H9 (cell line): Measurements from ENCODE around the gene RNF220. TPM values are rescaled to one million over a fixed set of nuclear protein-coding genes. Genes with fewer than 3 reads are reported as not detected.

ENCODE experiments used
- DNase-seq: peaks from one replicate; pipeline ENCODE4 v3.0.0-alpha.2; 2017
- H2AFZ ChIP-seq: one replicate; pipeline ENCODE4 v1.6.1; 2013; ENCODE audit warnings: mild to moderate bottlenecking, low read length, control low read depth, moderate library complexity
- H2AK5ac ChIP-seq: 2 replicates; pipeline ENCODE4 v1.6.1; 2013; ENCODE audit warnings: low read length, control low read depth, mixed read lengths; ENCODE audit not compliant: insufficient read length
- H2BK120ac ChIP-seq: one replicate; pipeline ENCODE4 v1.6.1; 2013; ENCODE audit warnings: low read depth, mild to moderate bottlenecking, low read length, control low read depth, inconsistent platforms; ENCODE audit not compliant: poor library complexity, severe bottlenecking
- H2BK12ac ChIP-seq: 2 replicates; pipeline ENCODE4 v1.6.1; 2013; ENCODE audit warnings: low read length, control low read depth, mixed read lengths, low read depth; ENCODE audit not compliant: insufficient read length
- H2BK15ac ChIP-seq: 2 replicates; pipeline ENCODE4 v1.6.1; 2013; ENCODE audit warnings: low read depth, low read length, control low read depth
- H2BK20ac ChIP-seq: one replicate; pipeline ENCODE4 v1.6.1; 2013; ENCODE audit warnings: low read depth, mild to moderate bottlenecking, low read length, control low read depth, inconsistent platforms; ENCODE audit not compliant: poor library complexity, severe bottlenecking
- H2BK5ac ChIP-seq: 2 replicates; pipeline ENCODE4 v1.6.1; 2013; ENCODE audit warnings: low read length, control low read depth, mixed read lengths; ENCODE audit not compliant: insufficient read length
- H3K14ac ChIP-seq: 2 replicates; pipeline ENCODE4 v1.6.1; 2013; ENCODE audit warnings: low read length, control low read depth; ENCODE audit not compliant: insufficient read depth
- H3K18ac ChIP-seq: 2 replicates; pipeline ENCODE4 v1.6.1; 2013; ENCODE audit warnings: low read depth, mild to moderate bottlenecking, mixed read lengths, low read length, control low read depth; ENCODE audit not compliant: insufficient read length
- H3K23ac ChIP-seq: 2 replicates; pipeline ENCODE4 v1.6.1; 2013; ENCODE audit warnings: low read length, control low read depth, mixed read lengths, low read depth; ENCODE audit not compliant: insufficient read length
- H3K23me2 ChIP-seq: 2 replicates; pipeline ENCODE4 v1.6.1; 2013; ENCODE audit warnings: low read depth, mild to moderate bottlenecking, mixed read lengths, low read length, control low read depth; ENCODE audit not compliant: insufficient read length, poor library complexity, severe bottlenecking
- H3K27ac ChIP-seq: 2 replicates; pipeline ENCODE4 v1.5.1; 2013; ENCODE audit warnings: low read length, control low read depth, mixed read lengths, low read depth; ENCODE audit not compliant: insufficient read length
- H3K27me3 ChIP-seq: 2 replicates; pipeline ENCODE4 v1.6.1; 2013; ENCODE audit warnings: low read length, control low read depth, inconsistent platforms; ENCODE audit not compliant: insufficient read depth
- H3K4ac ChIP-seq: 2 replicates; pipeline ENCODE4 v1.6.1; 2013; ENCODE audit warnings: low read depth, mild to moderate bottlenecking, control low read depth, inconsistent platforms, low read length, moderate library complexity
- H3K4me1 ChIP-seq: 2 replicates; pipeline ENCODE4 v1.6.1; 2013; ENCODE audit warnings: low read length, control low read depth, inconsistent platforms; ENCODE audit not compliant: insufficient read depth
- H3K4me2 ChIP-seq: 2 replicates; pipeline ENCODE4 v1.6.1; 2013; ENCODE audit warnings: low read length, control low read depth, mixed read lengths; ENCODE audit not compliant: insufficient read length, insufficient read depth
- H3K56ac ChIP-seq: 2 replicates; pipeline ENCODE4 v1.6.1; 2013; ENCODE audit warnings: low read depth, mild to moderate bottlenecking, mixed read lengths, low read length, control low read depth; ENCODE audit not compliant: insufficient read length
- H3K79me1 ChIP-seq: 2 replicates; pipeline ENCODE4 v1.6.1; 2013; ENCODE audit warnings: low read depth, mild to moderate bottlenecking, moderate library complexity, low read length, control low read depth, inconsistent platforms; ENCODE audit not compliant: insufficient read depth, poor library complexity, severe bottlenecking
- H3K79me2 ChIP-seq: 2 replicates; pipeline ENCODE4 v1.6.1; 2013; ENCODE audit warnings: low read length, control low read depth, inconsistent platforms; ENCODE audit not compliant: insufficient read depth
- H3K9ac ChIP-seq: 2 replicates; pipeline ENCODE4 v1.6.1; 2013; ENCODE audit warnings: low read length, control low read depth, mixed read lengths; ENCODE audit not compliant: insufficient read length; ENCODE audit errors: extremely low read depth
- H3K9me3 ChIP-seq: one replicate; pipeline ENCODE4 v1.6.1; 2013; ENCODE audit warnings: low read depth, low read length, inconsistent platforms; ENCODE audit not compliant: control insufficient read depth
- H3T11ph ChIP-seq: one replicate; pipeline ENCODE4 v1.6.1; 2013; ENCODE audit warnings: mild to moderate bottlenecking, low read length, control low read depth, inconsistent platforms
- H4K20me1 ChIP-seq: one replicate; pipeline ENCODE4 v1.6.1; 2013; ENCODE audit not compliant: control insufficient read depth, insufficient read length, insufficient read depth
- H4K5ac ChIP-seq: 2 replicates; pipeline ENCODE4 v1.6.1; 2013; ENCODE audit warnings: low read depth, mild to moderate bottlenecking, mixed read lengths, low read length, control low read depth; ENCODE audit not compliant: insufficient read length
- H4K8ac ChIP-seq: replicated peaks from 2 replicates; pipeline ENCODE4 v1.6.1; 2013; ENCODE audit warnings: low read length, control low read depth, mixed read lengths, low read depth; ENCODE audit not compliant: insufficient read length
- H4K91ac ChIP-seq: 2 replicates; pipeline ENCODE4 v1.6.1; 2013; ENCODE audit warnings: low read depth, mild to moderate bottlenecking, moderate library complexity, mixed read lengths, low read length, control low read depth; ENCODE audit not compliant: insufficient read length
- H3K27ac Mint-ChIP-seq, 3 experiments: 2 replicates in 2 of 3; 3 replicates in 1 of 3; pipeline ENCODE4 v1.8.0; 2020 to 2021; ENCODE audit warnings: mixed read lengths in 3 of 3, mild to moderate bottlenecking in 1 of 3, moderate library complexity in 1 of 3
- H3K27me3 Mint-ChIP-seq: 2 replicates; pipeline ENCODE4 v1.8.0; 2021; ENCODE audit warnings: low read depth, mild to moderate bottlenecking, moderate library complexity, mixed read lengths
- H3K36me3 Mint-ChIP-seq, 3 experiments: 2 replicates in 2 of 3; 3 replicates in 1 of 3; pipeline ENCODE4 v1.8.0; 2020 to 2021; ENCODE audit warnings: low read depth in 3 of 3, mixed read lengths in 3 of 3; ENCODE audit not compliant: insufficient read depth in 1 of 3
- H3K4me1 Mint-ChIP-seq, 2 experiments: 2 replicates each; pipeline ENCODE4 v1.8.0; 2020; ENCODE audit warnings: mixed read lengths in 2 of 2
- H3K4me3 Mint-ChIP-seq, 2 experiments: 2 replicates in 1 of 2; 3 replicates in 1 of 2; pipeline ENCODE4 v1.8.0; 2020 to 2021; ENCODE audit warnings: mild to moderate bottlenecking in 2 of 2, mixed read lengths in 2 of 2, moderate library complexity in 1 of 2
- H3K9me3 Mint-ChIP-seq, 2 experiments: 2 replicates in 1 of 2; 3 replicates in 1 of 2; pipeline ENCODE4 v1.8.0; 2020; ENCODE audit warnings: mild to moderate bottlenecking in 2 of 2, mixed read lengths in 2 of 2, moderate library complexity in 1 of 2
- WGBS: extraction: QIAGEN DNeasy Blood & Tissue Kit; methylation state at CpG from one replicate; pipeline ENCODE4 v1.1.7; 2013; ENCODE audit warnings: missing lambda C conversion rate, low lambda C conversion rate, mixed read lengths; ENCODE audit not compliant: insufficient read length; ENCODE audit errors: extremely low coverage; 5-methylcytosine and 5-hydroxymethylcytosine counted together
- total RNA-seq: library from RNA; stranded (reverse); gene quantifications from 2 replicates; pipeline ENCODE4 v1.2.1, GENCODE V29; 2021
- TF ChIP-seq, protein P1 (sequence below): fragments of 200-600 bp; sonication (generic); conservative IDR thresholded peaks from 3 replicates; pipeline ENCODE4 v1.8.0; 2021; ENCODE audit warnings: antibody characterized with exemption, mild to moderate bottlenecking

Gene RNF220
- total RNA-seq, 1 experiment from 2014 or later, result 109 TPM

DNA sequence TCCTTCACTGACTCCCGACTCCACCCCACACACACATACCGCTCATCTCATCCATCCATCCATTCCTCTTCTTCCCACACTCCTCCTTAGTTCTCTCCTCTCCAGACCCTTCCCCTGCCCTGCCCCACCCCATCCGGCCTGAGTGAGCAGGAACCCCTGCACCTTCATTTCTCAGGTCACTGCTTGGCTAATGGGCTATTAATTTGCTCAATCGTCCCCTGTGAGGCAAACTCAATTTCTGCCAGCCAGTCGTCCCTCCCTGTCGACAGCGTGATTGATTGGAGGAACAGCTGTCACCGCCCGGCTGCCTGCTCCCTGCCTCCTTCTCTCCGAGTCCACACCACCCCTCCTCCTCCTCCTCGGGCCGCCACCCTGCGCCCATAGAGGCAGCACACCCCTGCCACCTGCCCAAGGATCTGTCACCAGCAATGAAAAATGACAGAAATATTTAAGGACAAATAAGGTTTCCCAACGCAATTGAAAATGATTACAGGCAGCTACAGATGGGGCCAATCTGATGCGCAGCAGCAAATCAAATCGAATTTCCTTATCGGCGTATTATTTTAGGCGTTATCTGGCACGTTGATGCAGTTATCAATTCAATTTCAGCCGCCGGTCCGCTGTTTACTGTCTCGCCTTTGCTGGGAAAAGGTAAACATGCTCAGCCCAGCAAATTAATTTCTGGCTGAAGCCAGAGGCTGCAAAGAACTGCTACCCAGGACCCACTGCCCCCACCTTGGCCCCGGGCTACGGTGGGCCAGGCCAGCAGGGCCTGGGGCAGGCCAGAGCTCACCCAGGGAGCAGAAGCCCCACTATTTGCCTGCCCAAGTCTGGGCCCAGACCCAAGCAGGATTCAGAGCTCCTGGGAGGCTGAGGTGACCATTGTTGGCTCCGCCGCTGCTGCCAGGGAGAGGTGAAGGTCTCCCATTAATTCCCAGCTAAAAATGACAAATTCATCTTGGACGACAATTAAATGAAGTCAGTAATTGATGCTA is 197.9 kb downstream of the RNF220 start:
- no peak overlapping the region for H3K27ac Mint-ChIP-seq
- Histone ChIP-seq H3K27ac (no peak overlapping the region), H4K5ac (no peak overlapping the region), H3K79me2 (no peaks in the 10 kb centered on the region), H3T11ph (no peak overlapping the region), H3K18ac (no peak overlapping the region), H3K4me1 (no peaks in the 10 kb centered on the region), H3K14ac (no peak overlapping the region), H2BK20ac (no peak overlapping the region), H3K4me2 (no peak overlapping the region), H2BK15ac (no peak overlapping the region), H2BK5ac (no peak overlapping the region), H3K56ac (no peak overlapping the region), H3K9ac (no peak overlapping the region), H3K9me3 (no peaks in the 10 kb centered on the region), H3K79me1 (no peaks in the 10 kb centered on the region), H4K8ac (no peak overlapping the region), H3K4ac (no peak overlapping the region), H4K91ac (no peak overlapping the region), H2BK12ac (no peak overlapping the region), H3K27me3 (no peaks in the 10 kb centered on the region), H4K20me1 (no peaks in the 10 kb centered on the region), H2BK120ac (no peak overlapping the region), H2AFZ (no peak overlapping the region), H3K23me2 (no peaks in the 10 kb centered on the region), H2AK5ac (no peak overlapping the region), H3K23ac (no peak overlapping the region)
- TF ChIP-seq, protein P1, sequence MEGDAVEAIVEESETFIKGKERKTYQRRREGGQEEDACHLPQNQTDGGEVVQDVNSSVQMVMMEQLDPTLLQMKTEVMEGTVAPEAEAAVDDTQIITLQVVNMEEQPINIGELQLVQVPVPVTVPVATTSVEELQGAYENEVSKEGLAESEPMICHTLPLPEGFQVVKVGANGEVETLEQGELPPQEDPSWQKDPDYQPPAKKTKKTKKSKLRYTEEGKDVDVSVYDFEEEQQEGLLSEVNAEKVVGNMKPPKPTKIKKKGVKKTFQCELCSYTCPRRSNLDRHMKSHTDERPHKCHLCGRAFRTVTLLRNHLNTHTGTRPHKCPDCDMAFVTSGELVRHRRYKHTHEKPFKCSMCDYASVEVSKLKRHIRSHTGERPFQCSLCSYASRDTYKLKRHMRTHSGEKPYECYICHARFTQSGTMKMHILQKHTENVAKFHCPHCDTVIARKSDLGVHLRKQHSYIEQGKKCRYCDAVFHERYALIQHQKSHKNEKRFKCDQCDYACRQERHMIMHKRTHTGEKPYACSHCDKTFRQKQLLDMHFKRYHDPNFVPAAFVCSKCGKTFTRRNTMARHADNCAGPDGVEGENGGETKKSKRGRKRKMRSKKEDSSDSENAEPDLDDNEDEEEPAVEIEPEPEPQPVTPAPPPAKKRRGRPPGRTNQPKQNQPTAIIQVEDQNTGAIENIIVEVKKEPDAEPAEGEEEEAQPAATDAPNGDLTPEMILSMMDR, result no peak
- no peak overlapping the region for H3K4me3 Mint-ChIP-seq
- H3K36me3 Mint-ChIP-seq, result peaks cover 0 to 2% (median 0%) of the 10 kb centered on the region in 3 experiments; a peak in 2 of 7 replicates
- no peaks in the 10 kb centered on the region for H3K4me1 Mint-ChIP-seq
- peaks cover 0 to 3% of the 10 kb centered on the region in 2 experiments; a peak in 1 of 5 replicates for H3K9me3 Mint-ChIP-seq
- DNase-seq, result no peak
- H3K27me3 Mint-ChIP-seq, result peaks cover 10% of the 10 kb centered on the region
- WGBS, result 100% methylated on average over 1 of the region's 29 CpGs
